ENCODE data around the gene ITGA4.

ITGA4 gene

GRCh38 chr2:181419129-181419855 is 37.9 kb upstream of the ITGA4 start:
- H3K4me3 ChIP-seq (ENCODE audit: insufficient read depth, low read length, poor library complexity, severe bottlenecking), result no peak overlapping the region
- H3K9ac ChIP-seq (ENCODE audit: low read length), result no peak overlapping the region
- H3F3A ChIP-seq (ENCODE audit: insufficient read depth), result no peaks in the 10 kb centered on the region
- H3K27me3 ChIP-seq (ENCODE audit: low read length), result no peaks in the 10 kb centered on the region
- no peaks in the 10 kb centered on the region for H3K36me3 ChIP-seq (ENCODE audit: low read length)
- H3K79me2 ChIP-seq (ENCODE audit: insufficient read depth, low read length), result no peaks in the 10 kb centered on the region
- H3K9me2 ChIP-seq (replicated peaks; ENCODE audit: insufficient read depth, low read length), result no peaks in the 10 kb centered on the region
- peak overlapping the region; percentile 28 for H2AFZ ChIP-seq (ENCODE audit: low read depth, low read length, severe bottlenecking)
- no peaks in the 10 kb centered on the region for H4K20me1 ChIP-seq (ENCODE audit: low read depth, low read length)
- H3K9me3 ChIP-seq (ENCODE audit: insufficient read depth, low read length), result no peaks in the 10 kb centered on the region
- no peak overlapping the region for H3K27ac ChIP-seq (ENCODE audit: low read depth, low read length)
- no peak overlapping the region for H3K4me2 ChIP-seq (ENCODE audit: low read depth, low read length, poor library complexity, severe bottlenecking)
- no peak for TF ChIP-seq EZH2phosphoT487 (conservative IDR thresholded peaks at IDR 0.05; ENCODE audit: low read length)
- no peak for TF ChIP-seq CTCF (IDR thresholded peaks at IDR 0.05; ENCODE audit: insufficient read depth, low read length, poor library complexity, severe bottlenecking)

GRCh38 chr2:181420259-181421130 is 36.7 kb upstream of the ITGA4 start:
- Histone ChIP-seq H3K9me3 (ENCODE audit: insufficient read depth, low read length) (no peaks in the 10 kb centered on the region), H3K4me2 (ENCODE audit: low read depth, low read length, poor library complexity, severe bottlenecking) (no peak overlapping the region), H4K20me1 (ENCODE audit: low read depth, low read length) (no peaks in the 10 kb centered on the region), H3K27ac (ENCODE audit: low read depth, low read length) (no peak overlapping the region), H3K36me3 (ENCODE audit: low read length) (no peaks in the 10 kb centered on the region), H3F3A (ENCODE audit: insufficient read depth) (no peaks in the 10 kb centered on the region), H3K27me3 (ENCODE audit: low read length) (no peaks in the 10 kb centered on the region), H2AFZ (ENCODE audit: low read depth, low read length, severe bottlenecking) (no peak overlapping the region), H3K9me2 (replicated peaks; ENCODE audit: insufficient read depth, low read length) (no peaks in the 10 kb centered on the region), H3K79me2 (ENCODE audit: insufficient read depth, low read length) (no peaks in the 10 kb centered on the region), H3K4me3 (ENCODE audit: insufficient read depth, low read length, poor library complexity, severe bottlenecking) (no peak overlapping the region), H3K9ac (ENCODE audit: low read length) (no peak overlapping the region)
- TF ChIP-seq CTCF (IDR thresholded peaks at IDR 0.05; ENCODE audit: insufficient read depth, low read length, poor library complexity, severe bottlenecking), result no peak

- no peak overlapping the region for H2AFZ ChIP-seq (ENCODE audit: low read depth, low read length, severe bottlenecking)
- H3K4me3 ChIP-seq (ENCODE audit: insufficient read depth, low read length, poor library complexity, severe bottlenecking), result no peak overlapping the region
- no peaks in the 10 kb centered on the region for H3K36me3 ChIP-seq (ENCODE audit: low read length)
- no peaks in the 10 kb centered on the region for H4K20me1 ChIP-seq (ENCODE audit: low read depth, low read length)
- H3K27me3 ChIP-seq (ENCODE audit: low read length), result no peaks in the 10 kb centered on the region
- H3K9me3 ChIP-seq (ENCODE audit: insufficient read depth, low read length), result no peaks in the 10 kb centered on the region
- H3K79me2 ChIP-seq (ENCODE audit: insufficient read depth, low read length), result no peaks in the 10 kb centered on the region
- no peak overlapping the region for H3K9ac ChIP-seq (ENCODE audit: low read length)
- no peak overlapping the region for H3K27ac ChIP-seq (ENCODE audit: low read depth, low read length)
- H3K4me2 ChIP-seq (ENCODE audit: low read depth, low read length, poor library complexity, severe bottlenecking), result no peak overlapping the region
- no peaks in the 10 kb centered on the region for H3F3A ChIP-seq (ENCODE audit: insufficient read depth)
- no peaks in the 10 kb centered on the region for H3K9me2 ChIP-seq (replicated peaks; ENCODE audit: insufficient read depth, low read length)
- TF ChIP-seq CTCF (IDR thresholded peaks at IDR 0.05; ENCODE audit: insufficient read depth, low read length, poor library complexity, severe bottlenecking), result no peak
Measured at GRCh38 chr2:181421131-181421458, 36.1 kb upstream of the ITGA4 start.

All from SU-DHL-6 (cell line).